ENCODE results near the gene ALPI.
A peak's percentile ranks its signal among the peaks of the same experiment; 100 is the strongest.

The ALPI gene

DNA sequence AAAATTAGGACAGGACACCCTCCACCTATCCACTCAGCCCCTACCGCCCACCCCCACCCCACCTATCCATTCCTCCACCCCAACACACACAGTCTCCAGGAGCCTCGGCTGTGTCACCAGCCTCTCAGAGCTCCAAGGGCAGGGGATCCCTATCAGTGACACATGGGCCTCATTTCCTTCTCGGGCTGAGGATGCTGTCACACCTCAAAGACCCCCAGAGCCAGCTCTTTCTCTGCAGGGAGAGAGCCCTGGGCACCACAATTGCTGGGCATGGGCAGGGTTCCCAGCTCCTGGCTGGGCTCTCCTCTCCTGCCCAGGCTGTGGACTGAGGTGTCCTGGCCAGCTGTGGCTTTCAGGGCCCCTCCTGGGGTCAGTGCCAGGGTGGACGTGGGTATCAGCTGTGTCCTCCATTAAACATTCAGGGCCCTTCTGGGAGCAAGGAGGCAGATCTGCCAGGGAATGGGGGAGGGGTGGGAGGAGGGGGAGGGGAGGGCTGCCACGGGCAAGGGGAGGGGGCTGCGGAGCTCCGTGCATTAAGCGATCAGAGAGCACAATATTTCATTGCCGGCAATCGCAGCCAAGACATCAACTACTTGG lies 45.9 kb downstream of the ALPI start:
- Histone ChIP-seq H3K4me1 (ENCODE audit: insufficient read depth, low read length) (peaks cover 37% of the 10 kb centered on the region), H3K4me3 (ENCODE audit: low read length) (no peak overlapping the region), H3K9me3 (ENCODE audit: low read length) (no peaks in the 10 kb centered on the region), H3K36me3 (ENCODE audit: insufficient read depth, low read length) (no peaks in the 10 kb centered on the region), H2AFZ (ENCODE audit: low read depth, low read length) (no peak overlapping the region), H3K27me3 (ENCODE audit: insufficient read depth, low read length) (peaks cover 72% of the 10 kb centered on the region)

- H3K4me3 ChIP-seq (ENCODE audit: low read length): peak overlapping the region; percentile 33
- H3K27me3 ChIP-seq (ENCODE audit: insufficient read depth, low read length): peaks cover 76% of the 10 kb centered on the region
- H3K36me3 ChIP-seq (ENCODE audit: insufficient read depth, low read length): no peaks in the 10 kb centered on the region
- peaks cover 39% of the 10 kb centered on the region for H3K4me1 ChIP-seq (ENCODE audit: insufficient read depth, low read length)
- no peaks in the 10 kb centered on the region for H3K9me3 ChIP-seq (ENCODE audit: low read length)
- no peak overlapping the region for H2AFZ ChIP-seq (ENCODE audit: low read depth, low read length)
Observed at GRCh38 chr2:232502511-232502910, 46.6 kb downstream of the ALPI start.

DNA sequence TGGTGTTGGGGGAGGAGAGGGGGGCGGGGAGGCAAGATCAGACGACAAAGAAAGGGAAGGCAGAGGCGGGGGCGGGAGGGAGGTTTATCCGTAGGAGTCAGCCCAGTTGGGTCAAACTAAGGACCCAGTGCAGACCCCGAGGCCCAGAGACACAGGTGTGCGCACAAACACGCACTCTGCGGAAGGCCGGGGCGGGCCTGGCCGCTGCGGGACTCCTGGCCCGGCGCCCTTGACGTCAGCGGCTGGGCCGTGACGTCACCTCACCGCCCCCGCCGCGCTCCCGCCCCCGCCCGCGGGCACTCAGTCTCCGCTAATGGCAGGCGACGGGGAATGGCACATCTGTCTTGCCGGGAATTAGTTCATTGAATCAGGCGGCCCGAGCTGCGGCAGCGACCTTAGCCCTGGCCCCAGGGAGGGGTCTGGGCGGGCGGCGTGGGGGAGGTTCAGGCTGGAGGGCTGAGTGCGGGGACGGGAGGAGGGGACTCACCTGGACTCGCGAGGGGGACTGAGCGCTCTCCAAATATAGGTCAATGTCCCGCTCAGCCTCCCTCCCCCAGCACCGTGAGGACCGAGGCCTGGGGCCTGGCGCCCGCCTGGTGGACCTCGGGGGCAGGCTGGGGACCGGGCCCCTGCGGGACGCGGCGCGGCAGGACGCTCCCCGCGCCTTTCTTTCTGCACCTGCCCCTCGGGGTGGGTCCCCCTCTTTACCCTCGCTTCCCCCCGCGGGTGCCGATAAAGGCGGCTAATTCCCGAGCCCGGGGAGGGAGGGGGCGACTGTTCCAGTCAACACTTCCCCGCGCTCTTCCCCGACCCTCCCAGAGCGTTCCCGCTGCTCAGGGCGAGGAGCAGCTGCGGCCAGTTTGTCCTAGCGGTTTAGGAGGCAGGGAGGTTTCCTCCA lies 47.2 kb downstream of the ALPI start:
- peaks cover 73% of the 10 kb centered on the region for H3K27me3 ChIP-seq (ENCODE audit: insufficient read depth, low read length)
- peaks cover 39% of the 10 kb centered on the region for H3K4me1 ChIP-seq (ENCODE audit: insufficient read depth, low read length)
- H3K9me3 ChIP-seq (ENCODE audit: low read length): no peaks in the 10 kb centered on the region
- H3K36me3 ChIP-seq (ENCODE audit: insufficient read depth, low read length): no peaks in the 10 kb centered on the region
- peak overlapping the region; percentile 37 for H3K4me3 ChIP-seq (ENCODE audit: low read length)
- H2AFZ ChIP-seq (ENCODE audit: low read depth, low read length): peak overlapping the region; percentile 55

- Histone ChIP-seq H2AFZ (ENCODE audit: low read depth, low read length) (peak overlapping the region; percentile 55), H3K9me3 (ENCODE audit: low read length) (no peaks in the 10 kb centered on the region), H3K4me1 (ENCODE audit: insufficient read depth, low read length) (peaks cover 39% of the 10 kb centered on the region), H3K27me3 (ENCODE audit: insufficient read depth, low read length) (peaks cover 66% of the 10 kb centered on the region), H3K4me3 (ENCODE audit: low read length) (peak overlapping the region; percentile 37), H3K36me3 (ENCODE audit: insufficient read depth, low read length) (no peaks in the 10 kb centered on the region)
Observed at GRCh38 chr2:232503809-232504323, 47.9 kb downstream of the ALPI start.

GRCh38 chr2:232504438-232504837 lies 48.5 kb downstream of the ALPI start:
- Histone ChIP-seq H3K9me3 (ENCODE audit: low read length) (no peaks in the 10 kb centered on the region), H3K36me3 (ENCODE audit: insufficient read depth, low read length) (no peaks in the 10 kb centered on the region), H3K27me3 (ENCODE audit: insufficient read depth, low read length) (peaks cover 60% of the 10 kb centered on the region), H3K4me1 (ENCODE audit: insufficient read depth, low read length) (peaks cover 39% of the 10 kb centered on the region), H2AFZ (ENCODE audit: low read depth, low read length) (no peak overlapping the region), H3K4me3 (ENCODE audit: low read length) (no peak overlapping the region)

GRCh38 chr2:232505856-232506255 lies 49.9 kb downstream of the ALPI start:
- Histone ChIP-seq H3K27me3 (ENCODE audit: insufficient read depth, low read length) (peaks cover 48% of the 10 kb centered on the region), H3K36me3 (ENCODE audit: insufficient read depth, low read length) (no peaks in the 10 kb centered on the region), H2AFZ (ENCODE audit: low read depth, low read length) (peak overlapping the region; percentile 55), H3K4me1 (ENCODE audit: insufficient read depth, low read length) (peaks cover 39% of the 10 kb centered on the region), H3K9me3 (ENCODE audit: low read length) (no peaks in the 10 kb centered on the region), H3K4me3 (ENCODE audit: low read length) (peak overlapping the region; percentile 5)

GRCh38 chr2:232506709-232507108 lies 50.8 kb downstream of the ALPI start:
- Histone ChIP-seq H3K4me3 (ENCODE audit: low read length) (no peak overlapping the region), H3K27me3 (ENCODE audit: insufficient read depth, low read length) (peaks cover 48% of the 10 kb centered on the region), H2AFZ (ENCODE audit: low read depth, low read length) (peak overlapping the region; percentile 55), H3K36me3 (ENCODE audit: insufficient read depth, low read length) (no peaks in the 10 kb centered on the region), H3K9me3 (ENCODE audit: low read length) (no peaks in the 10 kb centered on the region), H3K4me1 (ENCODE audit: insufficient read depth, low read length) (peaks cover 39% of the 10 kb centered on the region)

DNA sequence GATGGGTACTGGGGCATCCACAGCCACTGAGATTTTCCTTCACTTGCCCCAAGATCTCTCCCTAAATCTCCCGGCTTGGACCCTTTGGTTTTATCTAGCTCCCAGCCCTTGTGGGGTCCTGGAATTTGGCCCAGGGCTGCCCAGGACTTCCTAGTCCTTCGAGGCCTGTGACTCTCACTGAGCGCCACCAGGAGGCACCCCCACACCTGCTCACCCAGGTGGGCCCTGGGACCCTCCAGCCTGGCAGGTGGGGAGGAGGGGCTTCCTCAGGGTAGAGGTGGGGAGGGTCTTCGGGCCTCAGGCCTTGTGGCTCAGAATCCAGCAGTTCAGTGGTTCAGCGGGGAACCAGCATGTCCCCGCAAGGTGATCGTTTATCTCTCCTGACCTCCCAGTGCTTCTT lies 52.3 kb downstream of the ALPI start:
- Histone ChIP-seq H3K27me3 (ENCODE audit: insufficient read depth, low read length) (peaks cover 43% of the 10 kb centered on the region), H3K4me3 (ENCODE audit: low read length) (no peak overlapping the region), H3K36me3 (ENCODE audit: insufficient read depth, low read length) (no peaks in the 10 kb centered on the region), H3K4me1 (ENCODE audit: insufficient read depth, low read length) (peaks cover 26% of the 10 kb centered on the region), H3K9me3 (ENCODE audit: low read length) (no peaks in the 10 kb centered on the region), H2AFZ (ENCODE audit: low read depth, low read length) (no peak overlapping the region)
